ENCODE data around the gene ACSM6. TPM values are rescaled to one million over a fixed set of nuclear protein-coding genes. Genes with fewer than 3 reads are reported as not detected.
"Not testable (repeated sequence)": the region's sequence is repeated elsewhere in the genome, so short reads cannot be mapped to it uniquely, and the experiment has no call there.

The ACSM6 gene
- total RNA-seq, 2 experiments from 2014 or later = not detected

DNA sequence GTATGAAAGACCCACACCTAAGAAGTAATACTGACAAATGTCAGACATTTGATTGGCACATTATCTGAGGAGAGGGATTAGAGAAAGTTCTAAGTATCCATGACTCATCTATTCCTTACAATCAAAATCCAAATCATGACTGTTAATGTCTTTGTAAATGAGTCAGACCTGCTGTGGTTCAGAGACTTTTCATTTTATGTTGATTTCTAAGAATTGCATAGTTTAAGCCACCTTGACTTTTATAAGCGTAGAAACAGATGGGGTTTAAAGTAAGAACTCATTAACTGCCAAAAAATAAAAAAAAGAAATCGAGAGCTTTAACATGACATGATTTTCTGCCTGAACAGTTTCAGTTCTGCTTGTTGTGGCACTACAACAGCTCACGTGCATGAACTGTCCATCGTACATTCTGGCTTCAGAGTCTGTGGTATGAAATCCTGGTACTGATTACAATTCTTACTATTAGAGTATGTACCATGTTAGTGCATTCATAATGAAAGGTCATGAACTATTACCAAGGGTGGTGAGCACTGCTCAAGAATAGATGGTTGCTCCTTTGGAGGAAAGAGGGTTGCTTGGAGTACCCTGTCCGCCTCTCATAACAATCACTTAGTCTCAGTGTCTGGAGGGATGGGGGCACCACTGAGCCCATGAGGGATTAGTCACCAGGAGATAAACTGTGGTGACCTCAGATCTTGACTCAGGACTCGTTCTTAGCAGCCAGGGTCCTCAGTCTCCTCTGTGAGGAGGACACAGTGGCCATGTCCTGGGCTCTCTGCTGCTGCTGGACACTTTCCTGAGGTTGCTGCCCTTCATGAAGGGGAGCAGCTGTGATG is 42.2 kb downstream of the ACSM6 start:
- POLR2A ChIA-PET = interaction anchor here (0.7 to 3.3 kb wide), 6 partner anchors 7 to 972 kb away, joined by 3 to 19 read pairs (median 8); no protein-coding TSS in a partner anchor
- intact Hi-C loops (cut with micrococcal nuclease; ENCODE audit: unreplicated experiment) = loop anchor here (1.0 to 2.0 kb wide), 2 partner anchors 9 to 59 kb away; no protein-coding TSS in a partner anchor
- BruUV-seq (replicated peaks) = no TSS peak

DNA sequence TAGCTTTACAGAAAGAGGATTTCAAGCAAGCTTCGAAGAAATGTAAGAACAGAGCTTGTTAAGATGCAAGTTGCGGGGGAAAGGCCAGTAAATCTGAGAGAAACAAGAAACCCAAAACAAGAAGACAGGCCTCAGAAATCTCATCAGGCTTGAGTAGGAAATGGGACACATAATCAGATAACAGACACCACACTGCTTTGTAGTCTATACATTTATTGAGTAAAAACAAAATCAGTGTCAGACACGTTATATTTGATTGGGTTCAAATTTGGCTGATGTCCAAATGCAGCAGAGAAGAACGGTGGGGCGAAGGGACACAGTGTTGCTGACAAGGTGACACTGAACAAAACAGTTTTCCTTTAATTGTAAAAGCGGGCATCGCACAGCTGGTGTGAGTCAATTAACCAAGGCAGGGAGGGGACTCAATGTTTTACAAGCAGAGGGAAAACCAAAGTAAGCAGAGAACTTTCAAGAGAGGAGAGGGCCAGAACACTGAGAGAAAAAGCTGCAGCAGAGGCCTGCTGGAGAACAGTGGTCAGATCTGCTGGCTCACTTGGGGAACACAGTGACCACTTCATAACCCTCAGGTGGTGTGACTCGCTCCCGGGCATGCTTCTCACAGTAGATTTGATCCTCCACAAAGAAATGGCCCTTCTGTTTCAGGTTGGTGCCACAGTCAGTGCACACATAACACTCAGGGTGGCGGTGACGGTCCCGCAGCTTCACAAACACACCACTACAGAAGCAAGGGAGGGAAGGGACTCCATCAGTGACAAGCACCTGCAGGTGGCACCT is 43.5 kb downstream of the ACSM6 start:
- TF ChIP-seq, protein P1, sequence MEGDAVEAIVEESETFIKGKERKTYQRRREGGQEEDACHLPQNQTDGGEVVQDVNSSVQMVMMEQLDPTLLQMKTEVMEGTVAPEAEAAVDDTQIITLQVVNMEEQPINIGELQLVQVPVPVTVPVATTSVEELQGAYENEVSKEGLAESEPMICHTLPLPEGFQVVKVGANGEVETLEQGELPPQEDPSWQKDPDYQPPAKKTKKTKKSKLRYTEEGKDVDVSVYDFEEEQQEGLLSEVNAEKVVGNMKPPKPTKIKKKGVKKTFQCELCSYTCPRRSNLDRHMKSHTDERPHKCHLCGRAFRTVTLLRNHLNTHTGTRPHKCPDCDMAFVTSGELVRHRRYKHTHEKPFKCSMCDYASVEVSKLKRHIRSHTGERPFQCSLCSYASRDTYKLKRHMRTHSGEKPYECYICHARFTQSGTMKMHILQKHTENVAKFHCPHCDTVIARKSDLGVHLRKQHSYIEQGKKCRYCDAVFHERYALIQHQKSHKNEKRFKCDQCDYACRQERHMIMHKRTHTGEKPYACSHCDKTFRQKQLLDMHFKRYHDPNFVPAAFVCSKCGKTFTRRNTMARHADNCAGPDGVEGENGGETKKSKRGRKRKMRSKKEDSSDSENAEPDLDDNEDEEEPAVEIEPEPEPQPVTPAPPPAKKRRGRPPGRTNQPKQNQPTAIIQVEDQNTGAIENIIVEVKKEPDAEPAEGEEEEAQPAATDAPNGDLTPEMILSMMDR (conservative IDR thresholded peaks at IDR 0.05; ENCODE audit: low read length) = no peak
- no peak for TF ChIP-seq EZH2phosphoT487 (IDR thresholded peaks at IDR 0.05; ENCODE audit: borderline replicate concordance, low read depth, low read length)
- ChIA-PET CTCF (ENCODE audit: unreplicated experiment) (interaction anchor here (0.9 to 1.7 kb wide), 2 partner anchors 8 to 53 kb away, joined by 4 to 11 read pairs; no protein-coding TSS in a partner anchor), POLR2A (interaction anchor here (1.7 to 3.3 kb wide), 3 partner anchors 8 to 125 kb away, joined by 4 to 19 read pairs (median 12); no protein-coding TSS in a partner anchor)
- DNase-seq (ENCODE audit: low spot score) = peak; percentile 40
- BruUV-seq (replicated peaks) = TSS peak; percentile 87
- Histone ChIP-seq H3K4me1 (ENCODE audit: insufficient read depth, low read length, poor library complexity, severe bottlenecking) (peaks cover 63% of the 10 kb centered on the region), H3K9me3 (ENCODE audit: low read length) (no peaks in the 10 kb centered on the region), H2AFZ (ENCODE audit: low read length) (peak overlapping the region; percentile 23; the same call in 1 of the 2 replicates), H3K4me3 (ENCODE audit: low read depth, low read length, poor library complexity, severe bottlenecking) (peak overlapping the region; percentile 3), H3K27ac (ENCODE audit: low read depth, low read length, poor library complexity, severe bottlenecking) (peak overlapping the region; percentile 96), H3K9me2 (ENCODE audit: insufficient read depth, low read length) (no peaks in the 10 kb centered on the region), H3K79me2 (ENCODE audit: insufficient read depth, low read depth, low read length) (no peaks in the 10 kb centered on the region), H3K36me3 (ENCODE audit: insufficient read depth, low read length) (no peaks in the 10 kb centered on the region), H4K20me1 (ENCODE audit: insufficient read depth, low read length) (no peaks in the 10 kb centered on the region), H3K4me2 (ENCODE audit: low read length) (peak overlapping the region; percentile 44)
- intact Hi-C loops (cut with micrococcal nuclease; ENCODE audit: unreplicated experiment) = loop anchor here (2.0 kb wide), 1 partner anchor 57 kb away; no protein-coding TSS in a partner anchor

More for the DNA sequence above, 42.2 kb downstream of the ACSM6 start:
- Histone ChIP-seq H3K79me2 (ENCODE audit: insufficient read depth, low read depth, low read length) (no peaks in the 10 kb centered on the region), H3K4me3 (ENCODE audit: low read depth, low read length, poor library complexity, severe bottlenecking) (peak overlapping the region; percentile 37), H2AFZ (ENCODE audit: low read length) (peak overlapping the region; percentile 52; the same call in 1 of the 2 replicates), H3K4me2 (ENCODE audit: low read length) (peak overlapping the region; percentile 59), H3K4me1 (ENCODE audit: insufficient read depth, low read length, poor library complexity, severe bottlenecking) (peaks cover 55% of the 10 kb centered on the region), H4K20me1 (ENCODE audit: insufficient read depth, low read length) (no peaks in the 10 kb centered on the region), H3K27ac (ENCODE audit: low read depth, low read length, poor library complexity, severe bottlenecking) (peak overlapping the region; percentile 96), H3K9me2 (ENCODE audit: insufficient read depth, low read length) (no peaks in the 10 kb centered on the region), H3K36me3 (ENCODE audit: insufficient read depth, low read length) (no peaks in the 10 kb centered on the region), H3K9me3 (ENCODE audit: low read length) (no peaks in the 10 kb centered on the region)
- CTCF ChIA-PET (ENCODE audit: unreplicated experiment) = no interaction called here
- TF ChIP-seq, protein P1 (conservative IDR thresholded peaks at IDR 0.05; ENCODE audit: low read length) = peak; percentile 33; the same call in 1 of the 2 replicates
- TF ChIP-seq EZH2phosphoT487 (IDR thresholded peaks at IDR 0.05; ENCODE audit: borderline replicate concordance, low read depth, low read length) = no peak
- peak; percentile 79 for DNase-seq (ENCODE audit: low spot score)

DNA sequence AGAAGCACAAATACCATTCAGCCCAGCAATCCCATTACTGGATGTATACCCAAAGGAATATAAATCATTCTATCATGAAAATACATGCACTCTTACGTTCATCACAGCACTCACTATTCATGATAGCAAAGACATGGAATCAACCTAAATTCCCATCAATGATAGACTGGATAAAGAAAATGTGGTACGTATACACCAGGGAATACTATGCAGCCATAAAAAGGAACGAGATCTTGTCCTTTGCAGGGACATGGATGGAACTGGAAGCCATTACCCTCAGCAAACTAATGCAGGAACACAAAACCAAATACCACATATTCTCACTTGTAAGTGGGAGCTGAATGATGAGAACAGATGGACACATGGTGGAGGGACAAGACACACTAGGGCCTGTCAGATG is 46.1 kb downstream of the ACSM6 start:
- BruUV-seq (replicated peaks); H3K27ac ChIP-seq (ENCODE audit: low read depth, low read length, poor library complexity, severe bottlenecking); DNase-seq (ENCODE audit: low spot score); H2AFZ ChIP-seq (ENCODE audit: low read length); H3K4me3 ChIP-seq (ENCODE audit: low read depth, low read length, poor library complexity, severe bottlenecking); H4K20me1 ChIP-seq (ENCODE audit: insufficient read depth, low read length); H3K79me2 ChIP-seq (ENCODE audit: insufficient read depth, low read depth, low read length); H3K9me2 ChIP-seq (ENCODE audit: insufficient read depth, low read length); H3K36me3 ChIP-seq (ENCODE audit: insufficient read depth, low read length); H3K9me3 ChIP-seq (ENCODE audit: low read length); H3K4me2 ChIP-seq (ENCODE audit: low read length); intact Hi-C loops (cut with micrococcal nuclease; ENCODE audit: unreplicated experiment): not testable (repeated sequence)
- ChIA-PET CTCF (ENCODE audit: unreplicated experiment) (interaction anchor here (0.8 kb wide), 1 partner anchor 56 kb away, joined by 3 read pairs; no protein-coding TSS in a partner anchor), POLR2A (interaction anchor here (0.6 to 2.0 kb wide), 3 partner anchors 23 to 512 kb away, joined by 3 to 4 read pairs (median 4); no protein-coding TSS in a partner anchor)
- peaks cover 74% of the 10 kb centered on the region for H3K4me1 ChIP-seq (ENCODE audit: insufficient read depth, low read length, poor library complexity, severe bottlenecking)

Data from OCI-LY7 (cell line).